ENCODE results near the gene BCL7C. TPM values are rescaled to one million over a fixed set of nuclear protein-coding genes. Genes with fewer than 3 reads are reported as not detected.
A peak's percentile ranks its signal among the peaks of the same experiment; 100 is the strongest.
"Not testable (repeated sequence)": the region's sequence is repeated elsewhere in the genome, so short reads cannot be mapped to it uniquely, and the experiment has no call there.

The BCL7C gene
- total and polyA plus RNA-seq, 12 donors, result 7.7 to 88.3 (median 33.9) TPM

- Histone ChIP-seq H3K27ac (peak overlapping the region in 4 of 5 donors; percentile 75 to 98 (median 88)), H3K27me3 (no peaks in the 10 kb centered on the region), H3K4me1 (replicated peaks in 1 of 2) (peaks cover 9 to 45% of the 10 kb centered on the region in 2 donors), H3K4me3 (peak overlapping the region in 1 of 4 donors; percentile 89), H3K9me3 (replicated peaks in 1 of 3) (no peaks in the 10 kb centered on the region), H3K36me3 (replicated peaks in 1 of 2) (peaks cover 0 to 3% of the 10 kb centered on the region in 2 donors)
- intact Hi-C loops (cut with DNase I), result no loop called here
- TF ChIP-seq POLR2A (IDR thresholded peaks at IDR 0.05) (no peak), CTCF (IDR thresholded peaks at IDR 0.05) (no peak)
- peak in 2 of 7 donors; percentile 21 to 25 for DNase-seq
- WGBS, 4 donors, result 28 to 45% (median 40%) methylated on average over 16 of the region's 16 CpGs
Measured at GRCh38 chr16:30894540-30895368, 877 bp upstream of the BCL7C start.

- H3K4me1 ChIP-seq (replicated peaks in 1 of 2), result peaks cover 9 to 48% of the 10 kb centered on the region in 2 donors
Measured at GRCh38 chr16:30893417-30893743, 497 bp downstream of the BCL7C start.

GRCh38 chr16:30892670-30893416 lies 1.0 kb downstream of the BCL7C start:
- TF ChIP-seq POLR2A (IDR thresholded peaks at IDR 0.05), result no peak
- TF ChIP-seq CTCF (IDR thresholded peaks at IDR 0.05), result no peak
- 57 to 79% (median 70%) methylated on average over 12 to 20 of the region's 20 CpGs for WGBS, 4 donors
- intact Hi-C loops (cut with DNase I), result no loop called here

More at GRCh38 chr16:30893417-30893743, 497 bp downstream of the BCL7C start:
- peak overlapping the region in 4 of 5 donors; percentile 62 to 98 (median 86) for H3K27ac ChIP-seq
- no peaks in the 10 kb centered on the region for H3K9me3 ChIP-seq (replicated peaks in 1 of 3)
- H3K4me3 ChIP-seq, result peak overlapping the region in 3 of 4 donors; percentile 38 to 89 (median 76)
- H3K27me3 ChIP-seq, result no peaks in the 10 kb centered on the region
- TF ChIP-seq POLR2A (IDR thresholded peaks at IDR 0.05) (no peak), CTCF (IDR thresholded peaks at IDR 0.05) (no peak)
- intact Hi-C loops (cut with DNase I), result no loop called here
- H3K36me3 ChIP-seq (replicated peaks in 1 of 2), result peaks cover 0 to 16% of the 10 kb centered on the region in 2 donors
- DNase-seq, result peak in 2 of 7 donors; percentile 29 to 31
- 0 to 2% (median 0%) methylated on average over 1 to 11 of the region's 11 CpGs; no CpG with 5 or more reads in 1 of the 4 donors for WGBS, 4 donors

GRCh38 chr16:30891043-30891823 lies 2.6 kb downstream of the BCL7C start:
- intact Hi-C loops (cut with DNase I), result not testable (repeated sequence)
- 89 to 93% (median 90%) methylated on average over 15 of the region's 15 CpGs for WGBS, 4 donors

More at GRCh38 chr16:30892670-30893416, 1.0 kb downstream of the BCL7C start:
- Histone ChIP-seq H3K27me3 (no peaks in the 10 kb centered on the region), H3K27ac (peak overlapping the region in 3 of 5 donors; percentile 75 to 98 (median 97)), H3K9me3 (replicated peaks in 1 of 3) (no peaks in the 10 kb centered on the region), H3K36me3 (replicated peaks in 1 of 2) (peaks cover 0 to 20% of the 10 kb centered on the region in 2 donors), H3K4me1 (replicated peaks in 1 of 2) (peaks cover 9 to 48% of the 10 kb centered on the region in 2 donors), H3K4me3 (peak overlapping the region in 3 of 4 donors; percentile 38 to 89 (median 76))
- DNase-seq, result peak in 2 of 7 donors; percentile 17 to 37

More at GRCh38 chr16:30891043-30891823, 2.6 kb downstream of the BCL7C start:
- H3K9me3 ChIP-seq (replicated peaks in 1 of 3); H3K27ac ChIP-seq; DNase-seq; H3K4me3 ChIP-seq; H3K27me3 ChIP-seq: not testable (repeated sequence)
- peaks cover 0 to 35% of the 10 kb centered on the region in 2 donors for H3K36me3 ChIP-seq (replicated peaks in 1 of 2)
- H3K4me1 ChIP-seq (replicated peaks in 1 of 2), result peaks cover 9 to 42% of the 10 kb centered on the region in 2 donors

Measured in adrenal gland (tissue), 12 donors.